GM18873 (cell line): ENCODE data around the gene CLTA.
"Not testable (repeated sequence)": the region's sequence is repeated elsewhere in the genome, so short reads cannot be mapped to it uniquely, and the experiment has no call there.

ENCODE experiments used
- ATAC-seq: cut with Tn5 transposase; IDR thresholded peaks from one replicate; pipeline ENCODE4 v1.9.1; 2021; ENCODE audit warnings: mild to moderate bottlenecking, moderate library complexity, moderate number of reproducible peaks; ENCODE audit not compliant: unreplicated experiment, low FRiP score

CLTA gene

GRCh38 chr9:36180243-36180642, 10.5 kb upstream of the CLTA start:
- not testable (repeated sequence) for ATAC-seq

DNA sequence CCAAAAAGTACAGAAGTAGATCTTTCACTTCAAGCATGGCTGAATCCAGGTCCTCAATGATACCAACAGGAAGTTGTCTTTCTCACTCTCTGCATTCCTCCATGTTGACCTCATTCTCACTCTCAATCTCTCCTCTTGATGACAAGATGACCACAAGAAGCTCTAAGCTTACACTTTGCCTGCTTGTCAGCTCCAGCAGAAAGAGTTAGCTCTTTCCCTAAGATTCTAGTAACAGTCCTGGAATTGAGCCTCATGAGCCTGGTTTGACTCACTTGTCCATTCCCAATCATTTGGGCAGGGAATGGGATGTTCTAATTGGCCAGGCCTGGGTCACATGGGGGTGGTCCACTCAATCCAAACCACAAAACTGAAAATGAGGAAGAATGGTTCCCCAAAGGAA, 3.3 kb upstream of the CLTA start:
- ATAC-seq, result no peak

- ATAC-seq, result no peak
These were observed 2.5 kb upstream of the CLTA start for GRCh38 chr9:36188212-36188611.

DNA sequence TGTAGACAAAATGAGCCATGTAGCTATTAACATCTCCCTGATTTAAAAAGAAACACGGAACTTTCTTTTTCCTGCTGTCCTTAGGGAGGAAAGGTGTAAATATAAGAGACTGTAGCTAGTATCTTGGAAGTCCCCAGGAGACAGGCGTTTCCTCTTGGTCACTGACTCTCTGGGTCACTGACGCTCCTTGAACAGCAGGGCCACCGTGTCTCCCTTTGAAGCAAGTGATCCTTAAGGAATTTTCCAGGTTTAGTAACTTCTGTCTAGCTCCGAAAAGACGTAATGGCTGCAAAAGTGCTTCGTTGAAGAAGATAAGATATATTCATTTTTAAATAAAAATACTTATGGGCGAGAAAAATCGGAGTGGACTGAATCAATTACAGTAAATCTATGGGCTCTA, 745 bp upstream of the CLTA start:
- no peak for ATAC-seq

GRCh38 chr9:36191290-36191645, 547 bp downstream of the CLTA start:
- peak; percentile 1 for ATAC-seq

DNA sequence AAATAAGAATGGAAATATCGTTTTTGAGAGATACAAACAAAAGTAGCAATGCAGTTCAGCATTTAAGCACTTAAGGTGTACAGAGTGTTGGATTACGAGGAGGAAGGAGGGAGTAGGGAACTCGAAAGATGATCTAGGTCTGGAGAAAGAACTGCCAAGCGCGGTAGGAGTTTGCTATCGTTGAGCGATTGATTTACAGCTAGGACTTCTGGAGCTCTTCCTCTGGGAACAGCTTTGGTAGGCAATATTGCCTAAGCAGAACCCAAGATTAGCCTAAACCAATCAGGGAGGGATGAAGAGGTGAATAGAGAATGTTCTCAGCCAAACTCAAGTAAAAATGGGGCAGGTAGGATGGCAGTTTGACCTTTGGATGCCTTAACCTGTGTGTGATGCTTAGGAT, 965 bp downstream of the CLTA start:
- no peak for ATAC-seq

DNA sequence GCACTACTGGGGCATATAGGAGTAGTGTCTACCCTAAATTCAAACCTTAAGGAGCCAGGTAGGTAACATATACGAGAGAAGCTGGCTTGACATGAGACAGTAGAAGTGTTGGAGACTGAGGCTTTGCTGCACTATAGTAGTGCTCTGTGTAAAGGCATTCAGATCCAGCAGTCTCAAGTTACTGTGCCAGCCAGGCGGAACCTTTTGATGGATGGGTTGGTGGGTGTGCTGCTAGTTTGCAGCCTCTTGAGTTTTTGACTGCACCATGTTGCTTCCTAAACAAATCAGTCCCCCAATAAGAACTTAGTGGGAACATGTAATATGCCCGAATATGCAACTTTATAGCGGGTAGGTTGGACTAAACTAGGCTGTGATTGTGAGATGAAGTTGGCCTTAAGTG, 1.5 kb downstream of the CLTA start:
- no peak for ATAC-seq

DNA sequence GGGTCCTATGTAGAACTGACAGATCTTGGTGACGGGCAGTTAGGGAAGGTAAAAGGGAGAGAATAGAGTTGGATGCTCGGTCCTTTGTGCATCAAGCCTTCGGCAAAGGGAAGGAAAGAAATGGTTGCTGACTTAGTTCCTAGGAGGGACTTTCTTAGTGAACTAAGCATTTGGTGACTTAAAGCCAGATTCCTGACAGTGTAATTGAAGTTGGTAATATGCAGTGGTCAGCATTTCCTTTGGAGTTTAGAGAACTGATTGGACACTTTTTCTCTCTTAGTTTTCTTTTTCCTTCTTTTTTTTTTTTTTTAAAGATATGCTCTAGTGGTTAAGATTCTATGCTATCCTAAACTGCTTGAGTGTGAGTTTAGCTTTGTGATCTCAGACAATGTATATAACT, 2.3 kb downstream of the CLTA start:
- ATAC-seq, result no peak

DNA sequence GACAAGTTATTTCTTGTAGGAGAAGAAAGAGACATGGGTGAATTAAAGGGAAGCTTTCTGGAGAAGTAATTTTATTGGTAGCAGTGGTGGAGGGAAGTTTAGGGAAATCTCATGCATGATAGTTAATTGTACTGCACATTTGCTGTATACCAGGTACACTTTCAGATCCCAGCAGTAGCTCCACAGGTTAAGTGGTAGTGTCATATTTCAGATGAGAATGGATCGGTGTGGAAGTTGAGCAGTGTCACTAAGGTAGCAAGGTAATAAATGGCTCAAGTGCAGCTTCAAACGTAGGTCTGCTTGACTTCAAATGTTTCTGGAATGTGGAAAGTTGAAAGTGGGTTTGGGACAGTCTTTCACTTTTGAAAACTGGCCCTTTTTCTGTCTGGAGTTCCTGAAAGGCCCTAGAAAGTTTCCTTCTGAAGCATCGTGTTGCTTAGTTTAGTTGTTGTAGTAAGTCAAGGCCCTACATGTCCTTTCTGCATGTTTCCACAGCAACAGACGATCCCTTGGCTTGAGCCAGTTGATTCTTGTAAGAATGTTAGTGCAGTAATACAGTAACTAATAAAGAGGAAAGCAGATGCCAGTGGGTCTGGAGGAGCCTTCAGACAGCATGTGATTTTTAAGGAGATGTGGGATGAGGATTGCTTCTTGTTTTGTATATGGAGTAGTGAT, 3.7 kb downstream of the CLTA start:
- ATAC-seq, result no peak

DNA sequence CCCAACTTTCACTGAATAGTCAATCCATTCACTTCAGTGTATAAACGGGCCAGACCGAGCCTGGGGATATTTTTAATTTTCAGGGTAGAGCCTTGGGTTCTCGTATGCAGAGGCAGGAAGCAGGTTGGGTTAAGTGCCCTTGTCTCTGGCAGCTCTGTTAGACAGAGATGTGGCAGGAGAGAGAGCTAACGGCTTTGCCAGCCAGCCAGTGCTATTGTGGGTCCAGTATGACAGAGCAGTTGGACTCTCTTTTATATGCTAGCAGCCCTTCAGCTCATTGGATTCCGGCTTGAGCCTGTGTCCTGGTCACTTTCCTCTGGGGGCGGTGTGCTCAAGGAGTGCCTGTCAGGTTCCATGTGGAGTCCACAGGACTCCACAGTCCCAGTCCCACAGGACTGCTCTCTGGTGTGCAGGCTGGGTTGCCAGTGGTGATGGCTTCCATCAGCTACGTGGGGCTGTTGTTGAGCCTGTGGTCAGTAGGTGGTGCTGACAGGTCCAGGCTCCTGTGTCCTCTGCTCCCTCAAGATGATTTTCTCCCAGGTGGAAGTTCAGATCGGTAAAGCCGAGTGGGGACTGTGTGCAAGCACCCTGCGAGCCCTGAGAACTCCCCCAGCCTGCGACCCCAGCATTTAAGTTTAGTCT, 14.3 kb downstream of the CLTA start:
- no peak for ATAC-seq

DNA sequence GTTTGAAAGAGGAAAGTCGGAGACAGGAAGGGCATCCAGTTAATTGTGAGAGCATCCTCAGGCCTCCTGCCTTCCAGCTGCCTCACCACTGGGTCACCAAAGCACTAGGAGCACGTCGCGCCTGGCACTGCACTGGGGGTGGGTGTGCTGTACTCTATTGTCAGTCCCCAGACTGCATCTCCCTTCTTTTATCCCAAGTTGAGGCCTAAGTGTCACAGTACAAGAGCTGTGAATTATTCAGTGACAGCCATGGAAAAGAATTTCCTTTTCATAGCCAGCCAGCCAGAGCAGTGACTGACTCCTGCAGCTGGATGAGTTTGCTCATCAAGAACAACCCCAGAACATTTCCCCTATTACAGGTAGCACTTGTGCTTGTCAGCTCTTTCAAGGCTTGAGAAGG, 16.3 kb downstream of the CLTA start:
- no peak for ATAC-seq

DNA sequence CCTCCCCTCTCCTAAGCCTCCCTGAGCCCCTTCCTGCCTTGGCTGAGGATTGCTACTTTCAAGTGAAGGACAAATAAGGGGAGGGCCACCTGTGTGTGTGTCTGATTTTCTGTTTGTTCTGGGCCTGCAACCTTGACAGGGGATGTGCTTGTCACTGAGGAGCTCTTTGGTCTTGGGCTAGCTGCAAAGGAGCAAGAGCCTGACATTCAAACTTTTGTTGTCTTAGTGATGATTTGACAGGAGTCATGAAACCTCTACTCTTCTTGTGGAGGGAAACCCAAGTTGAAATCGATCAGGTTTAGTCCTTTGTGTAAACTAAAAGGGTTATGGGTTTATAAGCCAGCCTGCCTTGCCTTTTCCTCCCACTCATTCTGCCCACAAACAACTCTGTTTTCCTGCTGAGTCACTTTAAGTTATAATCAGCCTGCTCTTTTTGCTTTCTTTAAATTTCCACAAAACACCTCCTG, 16.9 kb downstream of the CLTA start:
- no peak for ATAC-seq

GRCh38 chr9:36208521-36209253, 18.0 kb downstream of the CLTA start:
- ATAC-seq, result no peak

DNA sequence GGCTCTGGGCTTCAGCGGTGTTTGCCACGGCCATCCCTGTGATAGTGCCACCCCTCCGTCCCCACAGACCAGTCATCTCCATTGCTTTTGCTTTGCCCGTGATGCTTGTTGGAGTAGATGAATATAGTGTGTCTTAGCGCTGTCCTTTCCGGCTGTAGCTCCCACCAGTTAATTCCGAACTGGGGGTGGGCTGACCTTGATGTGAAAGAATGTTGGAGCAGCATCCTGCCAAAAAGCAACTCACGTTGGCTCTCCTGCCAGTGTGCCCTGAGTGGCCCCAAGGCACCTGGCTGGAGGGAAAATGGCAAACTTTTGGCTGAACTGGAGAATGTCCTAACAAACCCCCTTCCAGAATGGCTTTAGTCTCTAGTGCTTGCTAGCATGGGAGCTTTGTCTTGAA, 20.0 kb downstream of the CLTA start:
- no peak for ATAC-seq

GRCh38 chr9:36211510-36211909, 20.8 kb downstream of the CLTA start:
- no peak for ATAC-seq

GRCh38 chr9:36213387-36213786, 22.7 kb downstream of the CLTA start:
- ATAC-seq, result no peak

GRCh38 chr9:36213989-36214388, 23.3 kb downstream of the CLTA start:
- ATAC-seq, result no peak

DNA sequence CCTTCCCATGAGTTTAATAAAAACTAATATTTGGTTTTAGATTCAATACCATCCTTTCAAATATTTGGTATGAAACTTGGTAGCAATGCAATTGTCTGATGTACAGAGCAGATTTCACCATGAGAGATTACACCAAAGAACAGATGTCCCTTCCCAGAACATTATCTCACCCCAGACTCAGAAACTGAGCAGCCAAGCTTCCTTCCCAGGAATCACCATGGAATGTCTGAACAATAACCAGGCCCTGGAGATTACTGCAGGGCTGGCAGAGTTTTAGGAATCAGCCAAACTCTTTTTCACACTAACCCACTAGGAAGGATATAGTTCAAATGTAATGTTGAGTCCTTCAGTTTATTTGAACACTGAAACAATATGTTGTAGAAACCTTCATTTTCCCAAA, 23.9 kb downstream of the CLTA start:
- no peak for ATAC-seq

DNA sequence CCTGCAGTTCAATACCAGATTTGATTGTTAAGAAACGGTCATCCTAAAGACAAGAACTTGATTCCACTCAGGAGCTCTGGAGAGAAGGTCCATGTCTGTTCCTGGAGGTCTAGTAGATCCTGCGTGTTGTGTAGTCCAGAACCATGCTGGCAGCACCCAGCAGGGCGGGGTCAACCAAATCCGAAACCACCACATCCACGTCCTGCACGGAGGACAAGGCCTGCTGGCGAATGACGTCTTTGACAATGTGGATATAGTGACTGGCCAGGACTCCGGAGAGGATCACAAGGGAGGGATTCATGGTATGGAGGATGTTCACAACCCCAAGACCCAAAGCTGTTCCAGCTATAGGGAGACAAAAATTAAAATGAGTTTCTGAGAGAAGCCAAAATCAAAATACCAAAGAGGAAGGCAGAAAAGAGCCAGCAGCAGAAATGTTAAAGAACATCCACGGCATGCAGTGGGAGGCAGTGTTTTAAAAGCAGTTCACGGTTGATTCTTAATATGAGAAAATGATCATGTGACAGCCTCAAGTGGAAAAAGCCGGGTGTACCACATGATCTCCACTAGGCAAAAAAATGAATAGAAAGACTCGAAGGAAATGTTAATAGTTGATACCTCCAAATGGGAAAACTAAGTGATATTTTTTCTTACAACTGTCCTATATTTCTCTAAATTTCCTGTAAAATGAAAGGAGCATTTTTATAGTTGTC, 26.7 kb downstream of the CLTA start:
- ATAC-seq, result no peak

DNA sequence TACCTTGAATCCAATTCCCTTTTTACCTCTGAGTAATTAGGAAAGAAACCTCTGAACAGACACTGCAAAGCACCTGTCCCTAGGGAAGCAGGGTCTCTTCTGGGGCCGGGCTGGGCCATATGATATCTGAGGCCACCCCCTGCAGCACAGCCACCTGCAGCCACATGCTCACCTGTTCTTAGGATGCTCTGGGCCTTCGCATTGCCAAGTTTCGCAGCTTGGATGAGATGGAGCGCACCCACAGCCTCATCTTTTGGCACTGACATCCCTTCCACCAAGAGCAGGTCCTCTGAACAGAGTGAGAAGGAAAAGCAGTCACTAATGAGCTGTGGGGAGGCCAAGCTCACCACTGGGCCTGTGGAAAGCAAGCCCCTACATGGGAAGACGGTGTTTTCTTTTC, 27.3 kb downstream of the CLTA start:
- ATAC-seq, result no peak

DNA sequence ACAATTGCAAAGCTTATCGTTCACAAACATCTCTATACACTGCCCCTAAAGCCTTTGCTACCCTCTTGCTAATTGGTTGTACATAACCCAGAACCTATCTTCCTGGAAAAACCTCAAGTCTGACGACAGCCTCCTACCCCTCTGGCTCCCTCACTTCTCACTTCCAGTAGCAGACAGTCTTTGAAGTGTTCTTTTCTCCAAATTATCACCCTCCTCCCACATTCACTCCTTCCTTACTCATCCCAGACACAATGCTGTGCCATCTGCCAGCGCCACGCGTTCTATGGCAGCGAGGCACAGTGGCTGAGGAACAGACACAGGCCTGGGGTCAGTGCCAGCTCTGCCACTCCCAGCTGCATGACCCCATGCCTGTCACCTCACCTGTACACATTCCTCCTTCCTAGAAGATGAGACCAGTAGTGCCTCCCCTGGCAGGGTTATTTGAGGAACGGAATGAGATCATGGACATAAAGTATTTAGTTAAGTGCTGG, 27.7 kb downstream of the CLTA start:
- no peak for ATAC-seq
